GM19438 (cell line): ENCODE data around the gene TMEM248.
"Not testable (repeated sequence)": the region's sequence is repeated elsewhere in the genome, so short reads cannot be mapped to it uniquely, and the experiment has no call there.

ENCODE experiments used
- ATAC-seq: cut with Tn5 transposase; IDR thresholded peaks from one replicate; pipeline ENCODE4 v1.9.1; 2021; ENCODE audit warnings: low read depth; ENCODE audit not compliant: unreplicated experiment

Gene TMEM248

DNA sequence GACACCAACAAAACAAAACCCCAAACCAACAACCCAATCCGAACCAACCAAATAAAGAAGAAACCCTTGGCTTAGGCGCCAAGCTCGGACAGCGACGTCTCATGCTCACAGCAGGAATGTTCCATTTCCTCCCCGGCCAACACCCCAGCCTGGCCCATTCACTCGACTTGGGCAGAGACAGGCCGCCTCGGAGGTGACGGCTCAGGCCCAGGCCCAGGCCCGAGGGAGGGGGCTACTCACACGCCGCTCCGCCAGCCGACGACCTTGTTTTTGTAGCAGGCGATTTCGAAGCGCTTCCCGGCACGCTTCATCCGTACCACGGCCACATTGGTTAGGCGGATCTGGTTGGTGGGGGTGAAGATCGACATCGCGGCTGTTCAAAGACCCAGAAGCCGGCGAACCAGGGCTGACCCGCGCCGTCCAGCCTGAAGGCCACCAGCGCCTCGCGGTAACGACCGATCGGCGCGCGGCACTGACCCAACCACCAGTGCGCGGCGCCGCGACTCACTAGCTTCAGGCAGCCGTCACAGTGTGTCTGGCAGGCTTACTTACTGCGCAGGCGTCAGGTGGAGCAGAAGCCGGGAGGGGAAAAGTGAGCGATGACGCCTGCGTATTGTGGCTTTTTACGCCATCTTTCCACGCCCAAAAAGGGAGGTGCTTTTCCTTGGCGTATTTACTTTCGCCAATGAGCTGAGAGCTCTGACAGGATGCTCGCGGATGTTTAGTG, 74.2 kb downstream of the TMEM248 start, which contains the start of gene SBDS:
Gene SBDS (minus strand): TSS at position 537 of the 727 bp plus-strand sequence. CDS start 169 bp downstream, at position 368.
- ATAC-seq: peak; percentile 56

DNA sequence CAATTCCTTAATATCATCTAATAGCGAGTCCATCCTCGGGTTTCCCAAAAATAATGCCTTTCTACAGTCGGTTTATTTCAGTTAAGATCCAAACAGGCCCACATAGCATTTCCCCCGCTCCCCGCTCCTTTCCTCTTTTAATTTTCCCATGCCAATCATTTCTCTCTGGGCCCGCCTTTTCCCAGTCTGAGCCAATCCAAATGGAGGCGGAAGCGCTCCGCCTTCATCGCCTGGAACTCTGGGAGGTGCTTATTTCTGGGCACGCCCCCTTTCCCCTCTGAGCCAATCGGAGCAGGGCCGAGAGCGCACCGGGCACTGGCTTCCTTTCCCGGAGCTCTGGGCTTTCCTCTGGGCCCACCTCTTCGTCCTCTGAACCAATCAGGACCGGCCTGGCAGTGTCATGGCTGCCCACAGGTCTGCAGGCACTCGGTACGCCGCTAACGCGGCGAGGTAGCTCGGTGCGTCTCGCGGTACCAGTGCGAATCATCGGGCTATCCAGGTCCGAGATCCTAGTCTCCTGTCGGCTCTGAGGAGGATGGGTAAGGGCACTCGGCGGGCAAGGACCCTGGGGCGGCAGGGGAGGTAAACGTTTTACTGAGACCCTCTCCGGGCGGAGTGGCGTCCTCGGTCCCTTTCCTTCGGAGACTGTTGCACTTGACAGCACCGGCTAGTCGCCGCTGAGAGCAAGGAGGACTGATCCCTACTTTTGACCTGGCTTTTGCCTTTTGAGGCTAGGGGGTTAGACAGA, 75.6 kb downstream of the TMEM248 start, which contains the start of gene TYW1:
Gene TYW1 (plus strand): TSS at position 390 of the 748 bp plus-strand sequence. CDS start 146 bp downstream, at position 536.
- peak; percentile 87 for ATAC-seq

GRCh38 chr7:67000601-67001258, 79.7 kb downstream of the TMEM248 start:
- not testable (repeated sequence) for ATAC-seq

DNA sequence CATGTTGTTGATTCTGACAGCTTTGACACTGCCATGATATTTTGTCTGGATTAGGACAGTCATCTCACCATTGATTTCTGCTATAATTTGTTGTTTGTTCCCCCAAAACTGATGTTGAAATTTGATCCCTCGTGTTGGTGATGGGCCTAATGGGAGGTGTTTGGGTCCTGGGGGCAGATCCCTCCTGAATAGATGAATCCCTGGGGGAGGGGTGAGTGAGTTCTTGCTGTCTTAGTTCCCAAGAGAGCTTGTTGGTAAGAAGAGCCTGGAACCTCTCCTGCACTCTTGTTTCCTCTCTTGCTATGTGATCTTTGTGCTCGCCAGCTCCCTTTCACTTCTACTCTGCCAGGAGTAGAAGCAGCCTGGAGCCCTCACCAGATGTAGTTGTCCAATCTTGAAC, 83.1 kb downstream of the TMEM248 start:
- not testable (repeated sequence) for ATAC-seq

DNA sequence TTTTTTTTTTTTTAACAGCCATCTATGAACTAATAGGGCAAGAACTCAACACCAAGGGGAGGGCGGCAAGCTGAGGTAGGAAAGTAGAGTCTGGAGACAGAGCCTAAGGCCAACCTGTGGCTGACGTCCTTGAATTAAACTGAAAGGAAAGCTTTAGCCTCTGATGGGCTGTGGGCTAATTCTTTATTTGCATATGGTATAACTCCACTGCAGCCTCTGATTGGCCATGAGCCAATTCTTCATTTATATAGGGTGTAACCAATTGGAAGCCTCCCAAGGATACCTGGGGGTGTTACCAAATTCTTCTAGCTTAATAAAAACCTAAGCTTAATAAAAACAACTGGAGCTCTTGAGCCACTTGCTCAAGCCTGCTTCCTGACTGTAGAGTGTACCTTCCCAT, 85.9 kb downstream of the TMEM248 start:
- ATAC-seq: no peak
